Smooth muscle cell of the brain vasculature (primary cell): ENCODE measurements around the gene RAD21L1.

ENCODE experiments used
- DNase-seq: peaks from one replicate; pipeline ENCODE4 v3.0.0-alpha.2; 2012; ENCODE audit warnings: low read depth, low spot score

The RAD21L1 gene

GRCh38 chr20:1225783-1226654, at the start of gene RAD21L1:
Gene RAD21L1, plus strand, starts transcription at chr20:1226044. Its CDS starts 2,410 bp downstream, at chr20:1228454.
- DNase-seq = peak; percentile 12

- no peak for DNase-seq
Observed at GRCh38 chr20:1177680-1178079, 48.2 kb upstream of the RAD21L1 start.

- DNase-seq = no peak
Observed at GRCh38 chr20:1178103-1178502, 47.7 kb upstream of the RAD21L1 start.

- DNase-seq = no peak
Observed at GRCh38 chr20:1178623-1179022, 47.2 kb upstream of the RAD21L1 start.

- no peak for DNase-seq
Observed at GRCh38 chr20:1180949-1181348, 44.9 kb upstream of the RAD21L1 start.

- no peak for DNase-seq
Observed at GRCh38 chr20:1182106-1182505, 43.7 kb upstream of the RAD21L1 start.

GRCh38 chr20:1183153-1183552, 42.7 kb upstream of the RAD21L1 start:
- DNase-seq = no peak

- no peak for DNase-seq
Observed at GRCh38 chr20:1184260-1184637, 41.6 kb upstream of the RAD21L1 start.

GRCh38 chr20:1184638-1185315, 41.1 kb upstream of the RAD21L1 start, which contains the start of gene TMEM74B:
Gene TMEM74B, minus strand, starts transcription at chr20:1184981. Its CDS starts 1,180 bp downstream, at chr20:1183801.
- no peak for DNase-seq

GRCh38 chr20:1185316-1185741, 40.5 kb upstream of the RAD21L1 start:
- DNase-seq = no peak

GRCh38 chr20:1185790-1186334, 40.0 kb upstream of the RAD21L1 start:
- no peak for DNase-seq

- DNase-seq = no peak
Observed at GRCh38 chr20:1186367-1186991, 39.4 kb upstream of the RAD21L1 start.

GRCh38 chr20:1187605-1188171, 38.2 kb upstream of the RAD21L1 start:
- DNase-seq = no peak

GRCh38 chr20:1188347-1188746, 37.5 kb upstream of the RAD21L1 start:
- no peak for DNase-seq

- DNase-seq = no peak
Observed at GRCh38 chr20:1189827-1190226, 36.0 kb upstream of the RAD21L1 start.

GRCh38 chr20:1190847-1191246, 35.0 kb upstream of the RAD21L1 start:
- no peak for DNase-seq

GRCh38 chr20:1191299-1191698, 34.5 kb upstream of the RAD21L1 start:
- DNase-seq = no peak

GRCh38 chr20:1195226-1195625, 30.6 kb upstream of the RAD21L1 start:
- no peak for DNase-seq

GRCh38 chr20:1196634-1197033, 29.2 kb upstream of the RAD21L1 start:
- DNase-seq = no peak

GRCh38 chr20:1197801-1198200, 28.0 kb upstream of the RAD21L1 start:
- DNase-seq = no peak

- DNase-seq = no peak
Observed at GRCh38 chr20:1198751-1199150, 27.1 kb upstream of the RAD21L1 start.
